Measurements from ENCODE around the gene DMBT1. TPM values are rescaled to one million over a fixed set of nuclear protein-coding genes. Genes with fewer than 3 reads are reported as not detected.

Gene DMBT1
- 0.16 TPM for total RNA-seq

- DNase-seq = no peak
Observed at GRCh38 chr10:122560279-122560804, at the start of gene DMBT1. Gene DMBT1 (plus strand): TSS chr10:122560754. CDS start chr10:122560771, 17 bp downstream.

- no peak for DNase-seq
Observed at GRCh38 chr10:122513053-122513452, 47.5 kb upstream of the DMBT1 start.

- DNase-seq = no peak
Observed at GRCh38 chr10:122514045-122514840, 46.3 kb upstream of the DMBT1 start.

- DNase-seq = no peak
Observed at GRCh38 chr10:122515022-122515424, 45.5 kb upstream of the DMBT1 start.

- no peak for DNase-seq
Observed at GRCh38 chr10:122515588-122516231, 44.8 kb upstream of the DMBT1 start.

GRCh38 chr10:122516734-122517133, 43.8 kb upstream of the DMBT1 start:
- no peak for DNase-seq

- no peak for DNase-seq
Observed at GRCh38 chr10:122519144-122519543, 41.4 kb upstream of the DMBT1 start.

- DNase-seq = no peak
Observed at GRCh38 chr10:122519873-122520272, 40.7 kb upstream of the DMBT1 start.

GRCh38 chr10:122521011-122521410, 39.5 kb upstream of the DMBT1 start:
- no peak for DNase-seq

- no peak for DNase-seq
Observed at GRCh38 chr10:122524811-122525210, 35.7 kb upstream of the DMBT1 start.

- no peak for DNase-seq
Observed at GRCh38 chr10:122525788-122526187, 34.8 kb upstream of the DMBT1 start.

GRCh38 chr10:122526892-122527291, 33.7 kb upstream of the DMBT1 start:
- no peak for DNase-seq

- no peak for DNase-seq
Observed at GRCh38 chr10:122530177-122530576, 30.4 kb upstream of the DMBT1 start.

GRCh38 chr10:122531261-122531660, 29.3 kb upstream of the DMBT1 start:
- no peak for DNase-seq

GRCh38 chr10:122531939-122532338, 28.6 kb upstream of the DMBT1 start:
- no peak for DNase-seq

- DNase-seq = no peak
Observed at GRCh38 chr10:122532601-122533296, 27.8 kb upstream of the DMBT1 start.

- DNase-seq = no peak
Observed at GRCh38 chr10:122537545-122537944, 23.0 kb upstream of the DMBT1 start.

- DNase-seq = no peak
Observed at GRCh38 chr10:122541541-122542002, 19.0 kb upstream of the DMBT1 start.

- no peak for DNase-seq
Observed at GRCh38 chr10:122543676-122544445, 16.7 kb upstream of the DMBT1 start.

GRCh38 chr10:122544493-122544892, 16.1 kb upstream of the DMBT1 start:
- DNase-seq = no peak

GRCh38 chr10:122546242-122546641, 14.3 kb upstream of the DMBT1 start:
- DNase-seq = no peak

All from occipital lobe (tissue), 2 donors.